Transverse colon (tissue), 4 donors: ENCODE data around the gene PTH2.

Source experiments
- POLR2A ChIP-seq: fragments of 450-650 bp; IDR thresholded peaks from one replicate; pipeline ENCODE4 v1.6.1; 2016; ENCODE audit warnings: antibody characterized with exemption, mild to moderate bottlenecking, moderate library complexity
- POLR2AphosphoS5 ChIP-seq, 3 donors: sonication (generic); formaldehyde crosslinking; IDR thresholded peaks; one replicate each; pipeline ENCODE4 v1.6.1; 2016; ENCODE audit warnings: antibody characterized with exemption in 3 of 3
- TF ChIP-seq, protein P1 (sequence below), 5 experiments: fragments of 200-600 bp in 3 of 5; fragments of 450-650 bp in 2 of 5; sonication (generic) in 3 of 5; IDR thresholded peaks; 1 replicate in 2 of 5; 2 replicates in 3 of 5; pipeline ENCODE4 v1.5.1; 2016 to 2017; ENCODE audit warnings: antibody characterized with exemption in 5 of 5, inconsistent platforms in 3 of 5, mild to moderate bottlenecking in 2 of 5, moderate library complexity in 1 of 5

DNA sequence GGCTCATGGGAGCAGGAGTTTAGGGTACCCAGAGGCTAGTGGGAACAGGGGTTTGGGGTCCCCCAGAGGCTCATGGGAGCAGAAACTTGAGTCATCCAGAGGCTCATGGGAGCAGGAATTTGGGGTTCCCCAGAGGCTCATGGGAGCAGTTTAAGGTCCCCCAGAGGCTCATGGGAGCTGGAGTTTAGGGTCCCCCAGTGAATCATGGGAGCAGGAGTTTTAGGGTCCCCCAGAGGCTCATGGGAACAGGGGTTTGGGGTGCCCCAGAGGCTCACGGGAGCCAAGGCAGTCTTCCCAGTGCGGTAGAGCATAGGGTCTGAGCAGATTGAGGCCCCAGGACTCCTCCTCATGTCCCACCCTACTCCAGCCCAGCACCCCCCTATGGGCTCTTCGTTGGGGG, 42.1 kb upstream of the PTH2 start:
- TF ChIP-seq, protein P1, sequence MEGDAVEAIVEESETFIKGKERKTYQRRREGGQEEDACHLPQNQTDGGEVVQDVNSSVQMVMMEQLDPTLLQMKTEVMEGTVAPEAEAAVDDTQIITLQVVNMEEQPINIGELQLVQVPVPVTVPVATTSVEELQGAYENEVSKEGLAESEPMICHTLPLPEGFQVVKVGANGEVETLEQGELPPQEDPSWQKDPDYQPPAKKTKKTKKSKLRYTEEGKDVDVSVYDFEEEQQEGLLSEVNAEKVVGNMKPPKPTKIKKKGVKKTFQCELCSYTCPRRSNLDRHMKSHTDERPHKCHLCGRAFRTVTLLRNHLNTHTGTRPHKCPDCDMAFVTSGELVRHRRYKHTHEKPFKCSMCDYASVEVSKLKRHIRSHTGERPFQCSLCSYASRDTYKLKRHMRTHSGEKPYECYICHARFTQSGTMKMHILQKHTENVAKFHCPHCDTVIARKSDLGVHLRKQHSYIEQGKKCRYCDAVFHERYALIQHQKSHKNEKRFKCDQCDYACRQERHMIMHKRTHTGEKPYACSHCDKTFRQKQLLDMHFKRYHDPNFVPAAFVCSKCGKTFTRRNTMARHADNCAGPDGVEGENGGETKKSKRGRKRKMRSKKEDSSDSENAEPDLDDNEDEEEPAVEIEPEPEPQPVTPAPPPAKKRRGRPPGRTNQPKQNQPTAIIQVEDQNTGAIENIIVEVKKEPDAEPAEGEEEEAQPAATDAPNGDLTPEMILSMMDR (IDR thresholded peaks at IDR 0.05): no peak
- no peak for TF ChIP-seq POLR2AphosphoS5 (IDR thresholded peaks at IDR 0.05)
- TF ChIP-seq POLR2A: no peak
